OCI-M2 (cell line): ENCODE measurements around the gene THOC1.

Experiments used
- DNase-seq: peaks from one replicate; lab custom pipeline; 2025; ENCODE audit not compliant: unreplicated experiment; lab: John Stamatoyannopoulos, UW

The THOC1 gene

DNA sequence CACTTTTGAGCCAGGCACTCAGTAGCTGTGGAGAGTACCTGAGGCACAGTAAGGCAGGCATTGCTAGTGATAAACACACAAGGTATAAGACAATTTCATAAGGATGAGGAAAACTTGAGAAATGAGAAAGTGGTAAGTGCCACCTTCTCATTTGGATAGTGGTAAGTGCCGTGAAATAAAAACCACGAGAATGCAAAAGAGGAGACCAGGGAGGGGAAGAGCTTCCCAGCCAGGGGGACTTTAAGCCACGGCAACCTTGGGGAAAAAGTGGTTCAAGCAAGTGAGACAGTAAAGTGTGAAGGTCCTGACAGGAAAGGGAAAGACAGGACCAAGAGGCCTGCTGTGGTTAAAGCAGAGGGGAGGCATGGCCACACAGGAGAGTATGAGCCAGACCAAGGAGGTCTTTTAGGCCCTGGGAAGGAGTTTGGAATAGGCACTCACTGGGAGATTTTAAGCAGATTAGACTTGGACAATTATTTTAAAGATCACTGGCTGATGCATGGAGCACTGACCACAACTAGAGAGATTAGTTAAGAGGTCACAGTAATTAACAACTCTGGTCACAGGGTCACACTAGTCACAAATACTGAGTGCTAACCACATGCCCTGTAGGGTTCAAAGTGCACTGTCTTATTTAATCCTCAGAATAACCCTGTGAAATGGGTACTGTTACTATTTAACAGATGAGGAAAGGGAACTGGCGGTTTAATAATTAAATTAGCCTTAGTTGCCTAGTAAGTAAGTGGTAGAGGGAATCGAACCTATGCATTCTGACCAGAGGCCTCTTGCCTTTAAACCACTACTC, 50.1 kb downstream of the THOC1 start:
- DNase-seq, result no peak

GRCh38 chr18:215448-216010, 52.3 kb downstream of the THOC1 start:
- DNase-seq, result no peak

GRCh38 chr18:213966-214365, 53.9 kb downstream of the THOC1 start:
- DNase-seq, result no peak

GRCh38 chr18:213505-213904, 54.3 kb downstream of the THOC1 start:
- DNase-seq, result no peak

DNA sequence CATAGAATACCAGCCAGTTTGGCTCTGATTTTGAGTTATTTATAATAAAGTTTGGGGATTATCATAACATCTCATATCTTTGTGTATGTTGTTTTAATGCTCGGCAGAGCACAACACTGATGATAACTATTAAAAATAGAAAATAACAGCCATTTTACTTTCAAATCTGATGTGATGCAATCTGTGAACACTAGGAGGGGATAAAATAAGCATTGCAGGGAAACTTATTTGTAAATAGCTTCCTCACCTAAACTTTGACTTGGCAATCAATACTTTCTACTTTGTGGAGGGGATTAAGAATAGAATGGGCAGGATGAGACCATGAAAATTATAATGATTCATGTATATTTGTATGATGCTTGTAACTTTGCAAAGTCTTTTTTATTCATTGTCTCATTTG, 55.1 kb downstream of the THOC1 start:
- DNase-seq, result no peak

GRCh38 chr18:211582-211981, 56.3 kb downstream of the THOC1 start:
- DNase-seq, result no peak

- no peak for DNase-seq
These were observed 57.1 kb downstream of the THOC1 start for GRCh38 chr18:210733-211132.

DNA sequence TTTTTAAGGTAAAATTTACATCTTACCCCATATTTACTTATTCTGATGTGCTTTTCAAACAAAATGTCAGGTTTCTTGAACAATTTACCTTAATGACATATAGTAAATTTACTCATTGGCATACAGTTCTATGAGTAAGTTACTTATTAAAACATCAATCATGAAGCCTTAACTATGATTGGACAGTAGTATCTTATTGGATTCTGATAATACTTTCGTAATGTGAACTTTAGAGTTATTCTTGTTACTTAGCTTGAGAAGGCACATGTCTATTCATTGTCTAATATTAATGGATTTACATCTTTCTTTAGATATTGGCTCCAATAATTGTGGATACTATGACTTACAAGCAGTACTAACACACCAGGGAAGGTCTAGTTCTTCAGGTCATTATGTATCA, 57.8 kb downstream of the THOC1 start:
- DNase-seq, result no peak

- DNase-seq, result no peak
These were observed 68.1 kb downstream of the THOC1 start for GRCh38 chr18:199768-200167.

DNA sequence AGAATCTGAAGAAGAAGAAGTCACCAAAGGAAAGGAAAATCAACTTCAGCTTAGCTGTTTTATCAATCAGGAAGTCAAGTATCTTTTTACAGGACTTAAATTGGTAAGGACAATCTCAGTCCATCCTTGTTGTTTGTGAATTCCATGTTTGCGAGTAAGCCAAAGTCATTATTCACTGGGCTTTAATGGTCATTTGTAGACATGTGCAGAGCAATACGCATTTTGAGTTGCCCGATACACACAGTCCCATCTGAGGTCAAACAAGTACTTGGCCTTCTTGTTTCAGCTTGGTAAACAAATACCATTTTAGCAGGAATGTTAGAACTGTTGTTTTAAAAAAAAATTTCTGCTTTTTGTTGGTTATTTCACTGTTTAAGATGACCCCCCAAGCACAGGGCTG, 68.6 kb downstream of the THOC1 start:
- no peak for DNase-seq

DNA sequence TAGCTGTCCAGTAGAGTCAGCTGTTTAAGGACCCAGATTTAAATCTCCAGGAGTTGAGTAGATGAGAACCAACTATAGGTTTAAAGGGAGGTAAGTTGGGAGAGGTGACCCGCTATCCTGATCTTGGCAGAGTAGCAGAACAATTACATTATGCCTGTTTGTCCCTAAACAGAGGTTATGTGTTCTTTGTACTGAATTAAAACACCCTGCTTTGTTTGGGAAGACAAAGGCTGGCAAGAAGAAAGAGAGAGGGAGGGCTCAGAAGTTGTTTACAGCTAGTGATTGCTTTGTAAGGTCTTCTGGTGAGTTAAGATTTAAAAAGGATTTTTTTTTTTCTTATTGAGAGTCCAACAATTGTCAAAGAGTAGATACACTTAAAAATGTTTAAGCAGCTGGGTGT, 72.2 kb downstream of the THOC1 start:
- DNase-seq, result no peak

DNA sequence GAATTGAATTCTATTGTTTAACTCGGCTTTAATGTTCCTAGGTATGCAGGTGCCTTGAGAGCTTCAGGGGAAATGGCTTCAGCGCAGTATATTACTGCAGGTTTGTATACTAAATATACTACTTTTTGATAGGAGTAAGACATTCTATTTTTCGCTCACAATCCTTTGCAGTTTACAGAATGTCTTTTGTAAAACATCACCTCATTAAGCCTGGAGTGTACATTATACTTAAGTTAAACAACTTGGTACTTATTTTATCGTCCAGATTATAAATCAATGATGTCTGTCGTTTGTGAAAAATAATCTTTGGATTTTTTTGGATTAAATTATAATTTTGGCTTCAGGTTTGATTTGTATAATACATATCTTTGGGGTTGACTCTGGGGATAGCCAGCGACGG, 75.0 kb downstream of the THOC1 start:
- DNase-seq, result no peak

DNA sequence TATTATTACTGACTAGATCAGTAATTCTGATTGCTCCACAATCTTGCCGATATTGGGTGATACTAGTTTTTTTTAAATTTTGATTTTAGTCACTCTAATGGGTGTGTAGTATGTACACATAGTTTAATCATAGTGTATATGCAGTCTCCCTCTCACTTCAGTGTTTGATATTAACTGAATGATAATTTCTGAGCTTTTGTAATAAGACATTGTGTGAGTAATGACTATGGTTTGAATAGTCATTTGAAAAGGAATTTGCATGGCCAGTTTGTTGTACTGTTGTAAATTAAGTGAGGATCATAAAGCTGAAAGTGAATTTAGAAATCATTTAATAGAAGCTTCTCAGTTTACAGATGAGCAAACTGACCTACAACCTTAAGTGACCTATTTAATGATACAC, 76.1 kb downstream of the THOC1 start:
- DNase-seq, result no peak

GRCh38 chr18:189254-189653, 78.6 kb downstream of the THOC1 start:
- DNase-seq, result no peak

- DNase-seq, result no peak
These were observed 84.1 kb downstream of the THOC1 start for GRCh38 chr18:183769-184168.

DNA sequence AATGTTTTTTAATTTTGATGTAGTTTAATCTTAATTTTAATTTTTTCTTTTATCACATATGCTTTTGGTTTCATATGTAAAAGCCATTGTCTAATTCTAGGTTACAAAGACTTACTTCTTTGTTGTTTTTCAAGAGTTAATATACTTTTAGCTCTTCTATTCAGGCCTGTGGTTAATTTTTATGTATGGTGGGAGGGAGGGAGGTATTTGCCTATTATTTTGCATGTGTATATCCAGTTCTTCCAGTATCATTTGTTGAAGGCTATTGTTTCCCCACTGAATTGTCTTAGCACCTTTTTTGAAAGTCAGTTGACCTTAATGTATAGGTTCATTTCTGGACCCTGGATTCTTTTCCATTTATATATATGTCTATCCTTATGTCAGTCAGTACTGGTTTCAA, 86.1 kb downstream of the THOC1 start:
- no peak for DNase-seq

DNA sequence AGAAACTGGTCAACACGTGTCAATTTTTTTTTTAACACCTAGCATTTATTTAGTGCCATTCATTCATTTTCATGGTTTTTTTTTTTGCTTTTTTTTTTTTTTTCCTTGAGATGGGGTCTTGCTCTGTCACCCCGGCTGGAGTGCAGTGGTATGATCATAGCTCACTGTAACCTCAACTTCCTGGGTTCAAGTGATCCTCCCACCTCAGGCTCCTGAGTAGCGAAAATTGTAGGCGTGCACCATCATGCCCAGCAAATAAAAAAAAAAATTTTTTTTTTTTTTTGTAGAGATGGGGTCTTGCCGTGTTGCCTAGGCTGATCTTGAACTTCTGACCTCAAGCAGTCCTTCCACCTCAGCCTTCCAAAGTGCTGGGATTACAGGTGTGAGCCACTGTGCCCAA, 88.3 kb downstream of the THOC1 start:
- no peak for DNase-seq

- DNase-seq, result no peak
These were observed 95.5 kb downstream of the THOC1 start for GRCh38 chr18:172361-172760.
